Testis (tissue), 3 donors: Measurements from ENCODE around the gene DDIAS. TPM values are rescaled to one million over a fixed set of nuclear protein-coding genes. Genes with fewer than 3 reads are reported as not detected.
"Not testable (repeated sequence)": the region's sequence is repeated elsewhere in the genome, so short reads cannot be mapped to it uniquely, and the experiment has no call there.

ENCODE experiments used
- DNase-seq: peaks from one replicate; pipeline ENCODE4 v3.0.0-alpha.2; 2019
- H3K27ac ChIP-seq, 2 donors: fragments of 200-600 bp; sonication (generic); one replicate each; pipeline ENCODE4 v1.5.1; 2019
- H3K27me3 ChIP-seq: fragments of 200-600 bp; sonication (generic); one replicate; pipeline ENCODE4 v1.5.1; 2019
- H3K36me3 ChIP-seq: fragments of 200-600 bp; sonication (generic); one replicate; pipeline ENCODE4 v1.5.1; 2017; ENCODE audit warnings: low read depth; ENCODE audit errors: missing control alignments
- H3K4me1 ChIP-seq: fragments of 200-600 bp; sonication (generic); one replicate; pipeline ENCODE4 v1.5.1; 2019
- H3K4me3 ChIP-seq, 2 donors: fragments of 200-600 bp; sonication (generic); one replicate each; pipeline ENCODE4 v1.5.1; 2017 to 2019
- H3K9me3 ChIP-seq: fragments of 200-600 bp; sonication (generic); one replicate; pipeline ENCODE4 v1.5.1; 2017
- POLR2A ChIP-seq: fragments of 450-650 bp; IDR thresholded peaks from one replicate; pipeline ENCODE4 v1.6.1; 2017; ENCODE audit warnings: antibody characterized with exemption, mild to moderate bottlenecking, moderate library complexity
- WGBS, 2 donors: methylation state at CpG; one replicate each; pipeline ENCODE4 v1.1.5; 2018; 5-methylcytosine and 5-hydroxymethylcytosine counted together
- intact Hi-C: fragments of 100-400 bp; cut with DNase I; formaldehyde crosslinking; loops from one replicate; pipeline ENCODE4 v1.15.1; 2023; ENCODE audit warnings: low total_unique reads
- polyA plus RNA-seq: library from polyadenylated mRNA; stranded (reverse); fragments of 350-450 nt; fragmentation: Illumina TruSeq; extraction: RNeasy Lipid Tissue Mini Kit (QIAGEN cat#74804); gene quantifications from one replicate; pipeline ENCODE4 v1.2.3, GENCODE V29; 2014; ENCODE audit warnings: low read depth, low replicate concordance; ENCODE audit not compliant: insufficient read depth
- total RNA-seq, 2 donors: library from RNA; depleted of rRNA; stranded (reverse); fragments of >200 nt; gene quantifications; one replicate each; pipeline ENCODE4 v1.2.3, GENCODE V29; 2016
- TF ChIP-seq, protein P1 (sequence below), 3 experiments: fragments of 450-650 bp in 2 of 3; fragments of 200-600 bp in 1 of 3; sonication (generic) in 1 of 3; IDR thresholded peaks; one replicate each; pipeline ENCODE4 v1.5.1; 2016 to 2019; ENCODE audit warnings: antibody characterized with exemption in 3 of 3, mild to moderate bottlenecking in 2 of 3, moderate library complexity in 1 of 3

The DDIAS gene
- total and polyA plus RNA-seq, 3 donors from 2014 or later = 11.8 to 14.6 (median 13.4) TPM

DNA sequence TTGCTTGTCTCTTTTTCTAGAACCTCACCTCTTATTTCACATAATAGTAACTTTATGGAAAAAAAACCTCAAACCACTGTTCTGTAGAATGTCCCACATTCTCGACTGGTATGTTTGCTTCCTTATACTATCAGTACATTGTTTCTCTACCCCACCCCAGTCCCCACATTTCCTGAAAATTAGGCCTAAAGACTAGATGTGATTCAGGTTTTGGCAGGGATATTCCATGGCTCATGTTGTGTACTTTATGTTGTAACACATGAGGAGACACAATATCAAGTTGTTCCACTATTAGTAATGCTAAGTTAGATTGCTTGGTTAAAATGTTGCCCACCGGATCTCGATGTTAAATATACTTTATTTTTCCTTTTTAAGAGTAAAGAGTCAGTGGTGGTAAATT, 34.7 kb downstream of the DDIAS start:
- Histone ChIP-seq H3K36me3 (no peaks in the 10 kb centered on the region), H3K4me1 (no peaks in the 10 kb centered on the region), H3K9me3 (no peaks in the 10 kb centered on the region), H3K27me3 (no peaks in the 10 kb centered on the region), H3K4me3 (no peak overlapping the region), H3K27ac (no peak overlapping the region)
- TF ChIP-seq, protein P1, sequence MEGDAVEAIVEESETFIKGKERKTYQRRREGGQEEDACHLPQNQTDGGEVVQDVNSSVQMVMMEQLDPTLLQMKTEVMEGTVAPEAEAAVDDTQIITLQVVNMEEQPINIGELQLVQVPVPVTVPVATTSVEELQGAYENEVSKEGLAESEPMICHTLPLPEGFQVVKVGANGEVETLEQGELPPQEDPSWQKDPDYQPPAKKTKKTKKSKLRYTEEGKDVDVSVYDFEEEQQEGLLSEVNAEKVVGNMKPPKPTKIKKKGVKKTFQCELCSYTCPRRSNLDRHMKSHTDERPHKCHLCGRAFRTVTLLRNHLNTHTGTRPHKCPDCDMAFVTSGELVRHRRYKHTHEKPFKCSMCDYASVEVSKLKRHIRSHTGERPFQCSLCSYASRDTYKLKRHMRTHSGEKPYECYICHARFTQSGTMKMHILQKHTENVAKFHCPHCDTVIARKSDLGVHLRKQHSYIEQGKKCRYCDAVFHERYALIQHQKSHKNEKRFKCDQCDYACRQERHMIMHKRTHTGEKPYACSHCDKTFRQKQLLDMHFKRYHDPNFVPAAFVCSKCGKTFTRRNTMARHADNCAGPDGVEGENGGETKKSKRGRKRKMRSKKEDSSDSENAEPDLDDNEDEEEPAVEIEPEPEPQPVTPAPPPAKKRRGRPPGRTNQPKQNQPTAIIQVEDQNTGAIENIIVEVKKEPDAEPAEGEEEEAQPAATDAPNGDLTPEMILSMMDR (IDR thresholded peaks at IDR 0.05) = no peak
- no peak for TF ChIP-seq POLR2A
- DNase-seq = no peak
- intact Hi-C loops = no loop called here
- WGBS, 2 donors = 87 to 92% methylated on average over 3 of the region's 3 CpGs

DNA sequence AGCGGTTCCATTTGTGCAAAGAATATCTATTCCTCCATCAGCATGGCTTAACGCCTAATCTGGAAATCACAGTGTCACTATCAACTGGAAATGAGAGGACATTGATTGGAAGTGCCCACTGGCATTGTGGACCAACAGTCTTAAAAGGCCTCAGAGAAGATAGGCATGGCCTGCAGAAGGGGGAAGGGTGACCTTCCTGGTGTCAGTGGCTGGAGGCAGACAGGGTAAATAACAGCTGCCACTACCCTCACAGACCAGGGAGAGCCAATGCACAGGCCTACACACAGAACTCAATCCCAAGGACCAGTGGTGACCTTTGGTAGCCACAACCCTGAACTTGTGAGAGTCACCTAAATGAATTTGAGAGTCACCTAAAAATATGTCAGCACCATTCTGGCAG, 36.0 kb downstream of the DDIAS start:
- Histone ChIP-seq H3K9me3 (no peaks in the 10 kb centered on the region), H3K36me3 (no peaks in the 10 kb centered on the region), H3K27ac (no peak overlapping the region), H3K4me1 (no peaks in the 10 kb centered on the region), H3K27me3 (no peaks in the 10 kb centered on the region), H3K4me3 (no peak overlapping the region)
- 96 to 100% methylated on average over 2 of the region's 2 CpGs for WGBS, 2 donors
- DNase-seq = no peak
- intact Hi-C loops = no loop called here
- no peak for TF ChIP-seq POLR2A

DNA sequence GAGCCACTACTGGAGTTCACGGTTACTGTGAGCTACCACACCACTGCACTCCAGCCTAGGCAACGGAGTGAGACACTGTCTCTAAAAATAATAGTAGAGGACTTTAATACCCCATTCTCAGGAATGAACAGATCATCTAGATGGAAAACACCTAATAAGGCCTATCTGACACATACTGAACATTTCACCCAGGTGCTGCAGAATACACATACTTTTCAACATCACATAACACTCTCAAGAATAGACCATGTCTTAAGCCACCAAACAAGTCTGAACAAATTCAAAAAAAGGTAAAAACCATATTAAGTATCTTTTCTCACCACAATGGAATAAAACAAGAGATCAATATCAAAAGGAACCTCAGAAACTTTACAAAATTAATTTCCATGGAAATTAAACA, 37.9 kb downstream of the DDIAS start:
- WGBS, 2 donors = 83 to 94% methylated on average over 2 of the region's 2 CpGs
- no peak for DNase-seq
- no peaks in the 10 kb centered on the region for H3K36me3 ChIP-seq

DNA sequence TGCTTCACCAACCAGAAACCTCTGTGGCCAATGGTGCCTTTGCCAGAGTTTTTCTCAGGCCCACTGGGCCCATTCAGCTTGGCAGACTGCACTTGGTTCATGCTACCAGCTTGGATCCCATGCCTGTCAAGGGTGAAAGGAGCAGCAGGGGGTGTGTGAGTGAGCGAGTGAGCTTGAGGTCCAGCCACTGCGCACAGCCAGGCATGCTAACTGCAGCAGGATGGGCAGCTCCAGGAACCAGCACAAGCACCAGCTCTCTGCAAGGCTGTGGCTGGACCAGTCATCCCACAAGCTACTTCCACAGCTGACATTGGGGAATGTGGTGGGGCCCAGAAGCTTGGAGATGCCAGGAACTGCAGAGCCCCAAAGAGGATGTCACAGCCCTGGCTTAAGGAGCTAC, 40.8 kb downstream of the DDIAS start:
- no peak for DNase-seq
- WGBS, 2 donors = 97% methylated on average over 2 of the region's 2 CpGs; no CpG with 5 or more reads in 1 of the 2 donors
- H3K9me3 ChIP-seq = no peaks in the 10 kb centered on the region
- intact Hi-C loops = no loop called here
- H3K4me3 ChIP-seq = no peak overlapping the region
- no peak for TF ChIP-seq POLR2A
- TF ChIP-seq, protein P1 (IDR thresholded peaks at IDR 0.05) = no peak
- H3K36me3 ChIP-seq = no peaks in the 10 kb centered on the region
- no peaks in the 10 kb centered on the region for H3K4me1 ChIP-seq
- no peak overlapping the region for H3K27ac ChIP-seq
- H3K27me3 ChIP-seq = no peaks in the 10 kb centered on the region

More for the DNA sequence above, 37.9 kb downstream of the DDIAS start:
- Histone ChIP-seq H3K27ac (no peak overlapping the region), H3K27me3 (no peaks in the 10 kb centered on the region), H3K9me3 (no peaks in the 10 kb centered on the region), H3K4me1 (no peaks in the 10 kb centered on the region), H3K4me3 (no peak overlapping the region)
- intact Hi-C loops = no loop called here
- TF ChIP-seq, protein P1 (IDR thresholded peaks at IDR 0.05) = no peak
- TF ChIP-seq POLR2A = no peak

DNA sequence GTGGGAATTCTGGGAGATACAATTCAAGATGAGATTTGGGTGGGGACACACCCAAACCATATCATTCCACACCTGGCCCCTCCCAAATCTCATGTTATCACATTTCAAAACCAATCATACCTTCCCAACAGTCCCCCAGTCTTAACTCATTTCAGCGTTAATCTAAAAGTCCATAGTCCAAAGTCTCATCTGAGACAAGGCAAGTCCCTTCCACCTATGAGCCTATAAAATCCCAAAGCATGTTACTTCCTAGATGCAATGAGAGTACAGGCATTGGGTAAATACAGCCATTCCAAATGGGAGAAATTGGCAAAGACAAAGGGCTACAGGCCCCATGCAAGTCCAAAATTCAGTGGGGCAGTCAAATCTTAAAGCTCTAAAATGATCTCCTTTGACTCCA, 41.9 kb downstream of the DDIAS start:
- H3K4me3 ChIP-seq, DNase-seq, H3K27me3 ChIP-seq, H3K4me1 ChIP-seq, H3K9me3 ChIP-seq, intact Hi-C loops, H3K27ac ChIP-seq, H3K36me3 ChIP-seq: not testable (repeated sequence)
- 94 to 96% methylated on average over 1 of the region's 1 CpG for WGBS, 2 donors

DNA sequence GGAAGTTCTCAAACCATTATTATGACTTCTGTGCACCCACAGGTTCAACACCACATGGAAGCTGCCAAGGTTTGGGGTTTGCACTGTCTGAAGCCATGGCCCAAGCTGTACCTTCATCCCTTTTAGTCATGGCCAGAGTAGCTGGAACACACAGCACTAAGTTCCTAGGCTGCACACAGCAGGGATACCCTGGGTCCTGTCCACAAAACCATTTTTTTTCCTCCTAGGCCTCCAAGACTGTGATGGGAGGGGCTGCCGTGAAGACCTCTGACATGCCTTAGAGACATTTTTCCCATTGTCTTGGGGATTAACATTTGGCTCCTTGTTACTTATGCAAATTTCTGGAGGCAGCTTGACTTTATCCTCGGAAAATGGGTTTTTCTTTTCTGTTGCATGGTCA, 42.7 kb downstream of the DDIAS start:
- TF ChIP-seq, protein P1 (IDR thresholded peaks at IDR 0.05) = no peak
- TF ChIP-seq POLR2A = no peak
- no peak for DNase-seq
- intact Hi-C loops = no loop called here
- WGBS, 2 donors = 90 to 93% methylated on average over 2 of the region's 2 CpGs
- H3K4me1 ChIP-seq = no peaks in the 10 kb centered on the region
- H3K27me3 ChIP-seq = no peaks in the 10 kb centered on the region
- H3K27ac ChIP-seq = no peak overlapping the region
- no peak overlapping the region for H3K4me3 ChIP-seq
- no peaks in the 10 kb centered on the region for H3K9me3 ChIP-seq
- no peaks in the 10 kb centered on the region for H3K36me3 ChIP-seq

DNA sequence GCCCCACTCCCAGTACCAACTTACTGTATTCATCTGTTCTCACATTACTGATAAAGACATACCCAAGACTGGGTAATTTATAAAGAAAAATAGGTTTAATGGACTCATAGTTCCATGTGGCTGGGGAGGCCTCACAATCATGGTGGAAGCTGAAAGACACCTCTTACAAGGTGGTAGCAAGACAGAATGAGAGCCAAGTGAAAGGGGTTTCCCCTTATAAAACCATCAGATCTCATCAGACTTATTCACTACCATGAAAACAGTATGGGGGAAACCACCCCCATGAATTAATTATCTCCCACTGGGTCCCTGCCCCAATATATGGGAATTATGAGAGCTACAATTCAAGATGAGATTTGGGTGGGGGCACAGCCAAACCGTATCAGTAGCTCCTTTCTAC, 43.5 kb downstream of the DDIAS start:
- DNase-seq, intact Hi-C loops, H3K27me3 ChIP-seq, H3K4me3 ChIP-seq, H3K36me3 ChIP-seq, H3K27ac ChIP-seq, H3K9me3 ChIP-seq, H3K4me1 ChIP-seq: not testable (repeated sequence)
- WGBS, 2 donors = 74 to 82% methylated on average over 1 of the region's 1 CpG
